HepG2 (cell line): Measurements from ENCODE around the gene SYVN1. TPM values are rescaled to one million over a fixed set of nuclear protein-coding genes. Genes with fewer than 3 reads are reported as not detected.

Source experiments
- AHR ChIP-seq: IDR thresholded peaks from 2 replicates; pipeline ENCODE4 v1.6.1; 2018; ENCODE audit warnings: missing genetic modification reagents, missing compliant biosample characterization
- ARNT2 ChIP-seq: sonication (generic); formaldehyde crosslinking; IDR thresholded peaks from 2 replicates; pipeline ENCODE4 v1.8.0; 2022; ENCODE audit warnings: mild to moderate bottlenecking, low read depth, missing genetic modification reagents, moderate library complexity
- FLYWCH1 ChIP-seq: sonication (generic); formaldehyde crosslinking; IDR thresholded peaks from 2 replicates; pipeline ENCODE4 v1.8.1; 2023; ENCODE audit warnings: mild to moderate bottlenecking, missing genetic modification reagents
- FOXO1 ChIP-seq: sonication (generic); formaldehyde crosslinking; IDR thresholded peaks from 2 replicates; pipeline ENCODE4 v1.4.0; 2020; ENCODE audit warnings: missing genetic modification reagents
- HMG20B ChIP-seq: conservative IDR thresholded peaks from 2 replicates; pipeline ENCODE4 v1.6.1; 2016; ENCODE audit warnings: missing genetic modification reagents, missing compliant biosample characterization
- HMGA1 ChIP-seq: sonication (generic); formaldehyde crosslinking; conservative IDR thresholded peaks from 2 replicates; pipeline ENCODE4 v1.4.0; 2020; ENCODE audit warnings: missing genetic modification reagents
- MLLT10 ChIP-seq: sonication (generic); formaldehyde crosslinking; IDR thresholded peaks from 2 replicates; pipeline ENCODE4 v1.4.0; 2020; ENCODE audit warnings: missing genetic modification reagents
- NFKBIZ ChIP-seq: IDR thresholded peaks from 2 replicates; pipeline ENCODE4 v1.6.1; 2018; ENCODE audit warnings: missing genetic modification reagents, missing compliant biosample characterization
- SMARCE1 ChIP-seq: fragments of 450-650 bp; IDR thresholded peaks from 2 replicates; pipeline ENCODE4 v1.6.1; 2017; ENCODE audit warnings: borderline replicate concordance
- SOX13 ChIP-seq, 3 experiments: fragments of 450-650 bp in 1 of 3; sonication (generic) in 1 of 3; formaldehyde crosslinking in 1 of 3; IDR thresholded peaks in 2 of 3; conservative IDR thresholded peaks in 1 of 3; 2 replicates each; pipeline versions ENCODE4 v1.5.0 to v1.6.1; 2016 to 2020; ENCODE audit warnings: antibody characterized with exemption in 1 of 3, mild to moderate bottlenecking in 1 of 3, missing compliant biosample characterization in 1 of 3, missing genetic modification reagents in 1 of 3, moderate library complexity in 1 of 3
- TCF12 ChIP-seq, 2 experiments: fragments of 450-650 bp in 1 of 2; sonication (generic) in 1 of 2; formaldehyde crosslinking in 1 of 2; IDR thresholded peaks; 2 replicates each; pipeline versions ENCODE4 v1.6.1 to v1.8.0; 2017 to 2022; ENCODE audit warnings: antibody characterized with exemption in 1 of 2, mild to moderate bottlenecking in 1 of 2, missing genetic modification reagents in 1 of 2, moderate library complexity in 1 of 2
- TCF7 ChIP-seq: sonication (generic); IDR thresholded peaks from 2 replicates; pipeline ENCODE4 v1.6.1; 2016; ENCODE audit warnings: antibody characterized with exemption, low read depth
- ZBTB1 ChIP-seq: sonication (generic); formaldehyde crosslinking; IDR thresholded peaks from 2 replicates; pipeline ENCODE4 v1.4.0; 2020; ENCODE audit warnings: missing genetic modification reagents, borderline replicate concordance
- ZNF160 ChIP-seq: sonication (generic); formaldehyde crosslinking; IDR thresholded peaks from 2 replicates; pipeline ENCODE4 v1.8.0; 2022; ENCODE audit warnings: mild to moderate bottlenecking, inconsistent platforms, missing genetic modification reagents
- ZNF329 ChIP-seq: sonication (generic); formaldehyde crosslinking; IDR thresholded peaks from 2 replicates; pipeline ENCODE4 v1.9.0; 2021; ENCODE audit warnings: low read depth, mild to moderate bottlenecking, missing genetic modification reagents
- ZNF546 ChIP-seq: sonication (generic); formaldehyde crosslinking; conservative IDR thresholded peaks from 2 replicates; pipeline ENCODE4 v1.8.1; 2023; ENCODE audit warnings: mild to moderate bottlenecking, missing genetic modification reagents
- ZSCAN12 ChIP-seq: sonication (generic); formaldehyde crosslinking; IDR thresholded peaks from 2 replicates; pipeline ENCODE4 v1.9.0; 2021; ENCODE audit warnings: mild to moderate bottlenecking, missing genetic modification reagents
- polyA plus RNA-seq, 8 experiments: library from polyadenylated mRNA; depleted of rRNA in 3 of 8; stranded (reverse) in 7 of 8; unstranded in 1 of 8; fragments of >200 nt; fragmentation: Illumina TruSeq in 4 of 8; extraction: Trizol in 4 of 8; gene quantifications; 2 replicates each; pipeline versions ENCODE4 v1.2.1 to v1.2.3, GENCODE V29; 2011 to 2016; ENCODE audit warnings: low read depth in 4 of 8, missing spikeins in 1 of 8, mixed read lengths in 1 of 8; ENCODE audit not compliant: insufficient read depth in 1 of 8
- total RNA-seq, 5 experiments: library from RNA; depleted of rRNA; stranded (reverse); fragments of >200 nt; fragmentation: Illumina TruSeq; extraction: Trizol; gene quantifications; 2 replicates each; pipeline ENCODE4 v1.2.3, GENCODE V29; 2016; ENCODE audit warnings: low read depth in 1 of 5
- TF ChIP-seq, protein P1 (sequence below): sonication (generic); formaldehyde crosslinking; IDR thresholded peaks from 2 replicates; pipeline ENCODE4 v1.5.1; 2020; ENCODE audit warnings: missing genetic modification reagents, mild to moderate bottlenecking, borderline replicate concordance
- TF ChIP-seq, protein P2 (sequence below): sonication (generic); formaldehyde crosslinking; IDR thresholded peaks from 2 replicates; pipeline ENCODE4 v1.9.0; 2021; ENCODE audit warnings: mild to moderate bottlenecking, missing genetic modification reagents

Gene SYVN1
- total and polyA plus RNA-seq, 2 of the 13 experiments (the other 11 are each of a cell fraction or from before 2014, with no cell fraction given) = 10.3 to 22.5 TPM

DNA sequence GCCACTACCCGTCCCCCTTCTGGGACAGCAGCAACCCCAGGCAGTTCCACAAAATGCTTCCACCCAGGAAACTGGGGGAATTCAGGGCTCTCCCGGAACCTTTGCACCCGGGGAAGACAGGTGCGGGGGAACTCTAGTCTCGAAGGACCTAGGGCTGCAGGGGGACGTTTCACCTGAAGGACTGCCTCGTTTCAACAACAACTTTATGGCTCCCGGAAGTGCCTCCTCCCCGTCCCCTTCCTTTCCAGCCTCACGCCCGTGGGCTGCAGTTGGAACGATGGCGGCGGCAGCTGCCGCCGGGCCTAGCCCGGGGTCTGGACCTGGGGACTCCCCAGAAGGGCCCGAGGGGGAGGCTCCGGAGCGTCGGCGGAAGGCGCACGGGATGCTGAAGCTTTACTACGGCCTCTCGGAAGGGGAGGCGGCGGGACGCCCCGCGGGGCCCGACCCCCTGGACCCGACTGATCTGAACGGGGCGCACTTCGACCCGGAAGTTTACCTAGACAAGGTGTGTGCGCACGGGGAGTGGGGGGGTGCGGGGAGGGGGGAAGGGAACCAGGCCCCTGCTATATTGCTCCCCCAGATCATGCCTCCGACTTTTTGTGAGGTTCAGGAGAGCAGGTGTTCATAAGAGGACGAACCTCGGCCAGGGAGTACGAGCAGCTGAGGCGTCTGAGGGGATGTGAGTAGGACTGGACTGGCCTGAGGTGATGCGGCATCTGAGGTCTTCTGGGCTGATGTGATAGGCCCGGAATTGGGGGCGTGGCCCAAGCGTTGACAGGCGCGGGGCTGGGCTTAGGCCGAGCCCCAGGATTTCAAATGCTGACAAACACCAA is 38.1 kb downstream of the SYVN1 start, which contains the start of gene VPS51 (continued):
- TF ChIP-seq, protein P1, sequence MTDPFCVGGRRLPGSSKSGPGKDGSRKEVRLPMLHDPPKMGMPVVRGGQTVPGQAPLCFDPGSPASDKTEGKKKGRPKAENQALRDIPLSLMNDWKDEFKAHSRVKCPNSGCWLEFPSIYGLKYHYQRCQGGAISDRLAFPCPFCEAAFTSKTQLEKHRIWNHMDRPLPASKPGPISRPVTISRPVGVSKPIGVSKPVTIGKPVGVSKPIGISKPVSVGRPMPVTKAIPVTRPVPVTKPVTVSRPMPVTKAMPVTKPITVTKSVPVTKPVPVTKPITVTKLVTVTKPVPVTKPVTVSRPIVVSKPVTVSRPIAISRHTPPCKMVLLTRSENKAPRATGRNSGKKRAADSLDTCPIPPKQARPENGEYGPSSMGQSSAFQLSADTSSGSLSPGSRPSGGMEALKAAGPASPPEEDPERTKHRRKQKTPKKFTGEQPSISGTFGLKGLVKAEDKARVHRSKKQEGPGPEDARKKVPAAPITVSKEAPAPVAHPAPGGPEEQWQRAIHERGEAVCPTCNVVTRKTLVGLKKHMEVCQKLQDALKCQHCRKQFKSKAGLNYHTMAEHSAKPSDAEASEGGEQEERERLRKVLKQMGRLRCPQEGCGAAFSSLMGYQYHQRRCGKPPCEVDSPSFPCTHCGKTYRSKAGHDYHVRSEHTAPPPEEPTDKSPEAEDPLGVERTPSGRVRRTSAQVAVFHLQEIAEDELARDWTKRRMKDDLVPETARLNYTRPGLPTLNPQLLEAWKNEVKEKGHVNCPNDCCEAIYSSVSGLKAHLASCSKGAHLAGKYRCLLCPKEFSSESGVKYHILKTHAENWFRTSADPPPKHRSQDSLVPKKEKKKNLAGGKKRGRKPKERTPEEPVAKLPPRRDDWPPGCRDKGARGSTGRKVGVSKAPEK (CRISPR knock-in tag) = no peak
- TF ChIP-seq MLLT10 (CRISPR knock-in tag) (no peak), ZBTB1 (no peak), NFKBIZ (CRISPR knock-in tag) (peak; percentile 50; the same call in 1 of the 2 replicates), ZNF546 (0 out of 2 replicates have a peak, but pooled peaks have one; percentile 71), ARNT2 (CRISPR knock-in tag) (no peak), AHR (peak; percentile 79; the same call in 1 of the 2 replicates), FLYWCH1 (CRISPR knock-in tag) (peak; percentile 58; the same call in 1 of the 2 replicates), HMG20B (peak; percentile 47; the same call in 1 of the 2 replicates), ZNF329 (CRISPR knock-in tag) (no peak), SOX13 (IDR thresholded peaks at IDR 0.05) (no peak), SOX13 (CRISPR knock-in tag; conservative IDR thresholded peaks at IDR 0.05 in 1 of 2, IDR thresholded peaks at IDR 0.05 in 1 of 2) (peak in 1 of 2 experiments; percentile 57; a peak in 2 of 4 replicates), ZNF160 (CRISPR knock-in tag) (peak; percentile 51; the same call in 1 of the 2 replicates), ZSCAN12 (CRISPR knock-in tag) (no peak), FOXO1 (CRISPR knock-in tag) (peak; percentile 66; the same call in 1 of the 2 replicates), HMGA1 (CRISPR knock-in tag) (no peak), SMARCE1 (no peak), TCF12 (IDR thresholded peaks at IDR 0.05) (no peak), TCF12 (CRISPR knock-in tag; IDR thresholded peaks at IDR 0.05) (peak; percentile 71), TCF7 (peak; percentile 25; the same call in 1 of the 2 replicates)
- TF ChIP-seq, protein P2, sequence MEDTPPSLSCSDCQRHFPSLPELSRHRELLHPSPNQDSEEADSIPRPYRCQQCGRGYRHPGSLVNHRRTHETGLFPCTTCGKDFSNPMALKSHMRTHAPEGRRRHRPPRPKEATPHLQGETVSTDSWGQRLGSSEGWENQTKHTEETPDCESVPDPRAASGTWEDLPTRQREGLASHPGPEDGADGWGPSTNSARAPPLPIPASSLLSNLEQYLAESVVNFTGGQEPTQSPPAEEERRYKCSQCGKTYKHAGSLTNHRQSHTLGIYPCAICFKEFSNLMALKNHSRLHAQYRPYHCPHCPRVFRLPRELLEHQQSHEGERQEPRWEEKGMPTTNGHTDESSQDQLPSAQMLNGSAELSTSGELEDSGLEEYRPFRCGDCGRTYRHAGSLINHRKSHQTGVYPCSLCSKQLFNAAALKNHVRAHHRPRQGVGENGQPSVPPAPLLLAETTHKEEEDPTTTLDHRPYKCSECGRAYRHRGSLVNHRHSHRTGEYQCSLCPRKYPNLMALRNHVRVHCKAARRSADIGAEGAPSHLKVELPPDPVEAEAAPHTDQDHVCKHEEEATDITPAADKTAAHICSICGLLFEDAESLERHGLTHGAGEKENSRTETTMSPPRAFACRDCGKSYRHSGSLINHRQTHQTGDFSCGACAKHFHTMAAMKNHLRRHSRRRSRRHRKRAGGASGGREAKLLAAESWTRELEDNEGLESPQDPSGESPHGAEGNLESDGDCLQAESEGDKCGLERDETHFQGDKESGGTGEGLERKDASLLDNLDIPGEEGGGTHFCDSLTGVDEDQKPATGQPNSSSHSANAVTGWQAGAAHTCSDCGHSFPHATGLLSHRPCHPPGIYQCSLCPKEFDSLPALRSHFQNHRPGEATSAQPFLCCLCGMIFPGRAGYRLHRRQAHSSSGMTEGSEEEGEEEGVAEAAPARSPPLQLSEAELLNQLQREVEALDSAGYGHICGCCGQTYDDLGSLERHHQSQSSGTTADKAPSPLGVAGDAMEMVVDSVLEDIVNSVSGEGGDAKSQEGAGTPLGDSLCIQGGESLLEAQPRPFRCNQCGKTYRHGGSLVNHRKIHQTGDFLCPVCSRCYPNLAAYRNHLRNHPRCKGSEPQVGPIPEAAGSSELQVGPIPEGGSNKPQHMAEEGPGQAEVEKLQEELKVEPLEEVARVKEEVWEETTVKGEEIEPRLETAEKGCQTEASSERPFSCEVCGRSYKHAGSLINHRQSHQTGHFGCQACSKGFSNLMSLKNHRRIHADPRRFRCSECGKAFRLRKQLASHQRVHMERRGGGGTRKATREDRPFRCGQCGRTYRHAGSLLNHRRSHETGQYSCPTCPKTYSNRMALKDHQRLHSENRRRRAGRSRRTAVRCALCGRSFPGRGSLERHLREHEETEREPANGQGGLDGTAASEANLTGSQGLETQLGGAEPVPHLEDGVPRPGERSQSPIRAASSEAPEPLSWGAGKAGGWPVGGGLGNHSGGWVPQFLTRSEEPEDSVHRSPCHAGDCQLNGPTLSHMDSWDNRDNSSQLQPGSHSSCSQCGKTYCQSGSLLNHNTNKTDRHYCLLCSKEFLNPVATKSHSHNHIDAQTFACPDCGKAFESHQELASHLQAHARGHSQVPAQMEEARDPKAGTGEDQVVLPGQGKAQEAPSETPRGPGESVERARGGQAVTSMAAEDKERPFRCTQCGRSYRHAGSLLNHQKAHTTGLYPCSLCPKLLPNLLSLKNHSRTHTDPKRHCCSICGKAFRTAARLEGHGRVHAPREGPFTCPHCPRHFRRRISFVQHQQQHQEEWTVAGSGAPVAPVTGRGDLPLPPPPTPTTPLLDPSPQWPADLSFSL (CRISPR knock-in tag) = no peak
